D721Med (cell line): Measurements from ENCODE around the gene SEMA4G.

Source experiments
- DNase-seq: peaks from one replicate; pipeline ENCODE4 v3.0.0; 2011; ENCODE audit warnings: low spot score; ENCODE audit not compliant: insufficient read length
- FAIRE-seq: peaks from 2 replicates; lab custom pipeline; 2011; peaks lifted over from hg19 to GRCh38; lab: Jason Lieb, UNC
- CTCF ChIP-seq: IDR thresholded peaks from 2 replicates; pipeline ENCODE4 v1.5.1; 2012; ENCODE audit warnings: mild to moderate bottlenecking, control low read depth; ENCODE audit not compliant: insufficient read depth; ENCODE audit errors: missing control alignments

Gene SEMA4G

GRCh38 chr10:100978121-100978900 is 9.0 kb downstream of the SEMA4G start:
- FAIRE-seq (no peak), DNase-seq (no peak)

GRCh38 chr10:100978901-100979195 is 9.5 kb downstream of the SEMA4G start:
- TF ChIP-seq CTCF: no peak
- DNase-seq: no peak
- no peak for FAIRE-seq

More at GRCh38 chr10:100978121-100978900, 9.0 kb downstream of the SEMA4G start:
- no peak for TF ChIP-seq CTCF

GRCh38 chr10:100979791-100980272 is 10.5 kb downstream of the SEMA4G start:
- no peak for DNase-seq
- no peak for TF ChIP-seq CTCF
- no peak for FAIRE-seq

GRCh38 chr10:100980311-100980710 is 11.0 kb downstream of the SEMA4G start:
- FAIRE-seq (no peak), DNase-seq (no peak)
- no peak for TF ChIP-seq CTCF

- FAIRE-seq: no peak
- no peak for TF ChIP-seq CTCF
- DNase-seq: no peak
Observed at GRCh38 chr10:100980711-100981110, 11.4 kb downstream of the SEMA4G start.

GRCh38 chr10:100981178-100981772 is 12.0 kb downstream of the SEMA4G start:
- no peak for DNase-seq
- no peak for FAIRE-seq

More at GRCh38 chr10:100981178-100981772, 12.0 kb downstream of the SEMA4G start:
- no peak for TF ChIP-seq CTCF
